SK-N-SH (cell line): ENCODE results near the gene DOHH. TPM values are rescaled to one million over a fixed set of nuclear protein-coding genes. Genes with fewer than 3 reads are reported as not detected.

Source experiments
- EP300 ChIP-seq, 2 experiments: IDR thresholded peaks; 2 replicates each; pipeline versions ENCODE4 v1.4.0 to v1.6.1; 2012; ENCODE audit warnings: borderline replicate concordance in 1 of 2, low read depth in 1 of 2, low read length in 1 of 2
- polyA plus RNA-seq, 3 experiments: library from polyadenylated mRNA; depleted of rRNA; stranded (reverse); fragments of >200 nt; gene quantifications; 2 replicates each; pipeline ENCODE4 v1.2.3, GENCODE V29; 2012
- small RNA-seq, 7 experiments: library from RNA; depleted of rRNA; stranded (forward); fragments of <200 nt; gene quantifications; one replicate each; pipeline ENCODE3, GENCODE V24; 2012
- TF ChIP-seq, protein P1 (sequence below): fragments of 200-600 bp; sonication (generic); IDR thresholded peaks from 2 replicates; pipeline ENCODE4 v1.6.1; 2017; ENCODE audit warnings: antibody characterized with exemption, mild to moderate bottlenecking, moderate library complexity

DOHH gene
- polyA plus RNA-seq, 1 of the 3 experiments (the other 2 are of a cell fraction) = 14.3 TPM

DNA sequence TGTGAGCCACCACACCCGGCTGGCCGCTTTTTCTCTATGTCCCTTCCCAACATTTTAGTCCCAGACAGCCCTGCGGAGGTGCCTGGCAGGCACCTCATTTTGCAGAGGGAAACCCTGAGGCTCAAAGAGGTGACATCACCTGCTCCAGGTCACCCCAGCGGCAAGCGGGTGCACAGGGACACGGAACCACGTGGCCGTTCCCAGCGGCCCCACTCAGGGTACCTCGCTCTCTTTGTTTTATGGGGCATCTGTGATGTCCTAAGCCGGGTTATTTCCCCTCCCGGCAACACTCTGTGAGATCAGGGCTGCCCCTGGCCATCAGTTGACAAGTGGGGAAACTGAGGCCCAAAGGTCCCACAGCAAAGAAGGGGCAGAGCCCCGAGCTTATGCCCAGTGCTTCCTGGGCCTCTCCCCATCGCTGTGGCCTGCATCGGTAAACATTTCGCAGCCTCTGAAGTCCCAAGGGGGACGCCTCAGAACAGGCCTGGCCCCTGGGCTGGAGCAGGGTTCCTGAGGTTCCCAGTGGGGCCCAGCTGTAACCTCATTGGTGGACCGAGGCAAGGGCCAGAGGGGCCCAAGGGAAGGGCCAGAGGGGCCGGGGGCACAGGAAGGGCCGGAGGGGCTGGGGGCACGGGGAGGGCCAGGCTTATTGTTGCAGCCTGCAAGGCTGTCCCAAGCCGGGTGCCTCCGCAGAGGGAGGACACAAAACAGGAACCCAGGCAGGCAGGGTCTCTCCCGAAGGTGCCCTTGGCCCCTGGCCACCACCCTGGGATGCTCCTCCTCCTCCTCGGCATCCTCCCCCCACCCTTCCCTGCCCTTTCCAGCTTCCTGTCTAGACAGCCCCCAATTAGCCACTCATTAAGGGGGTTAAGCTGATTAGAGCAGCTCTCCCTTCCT, 59.1 kb downstream of the DOHH start (continued):
- TF ChIP-seq, protein P1, sequence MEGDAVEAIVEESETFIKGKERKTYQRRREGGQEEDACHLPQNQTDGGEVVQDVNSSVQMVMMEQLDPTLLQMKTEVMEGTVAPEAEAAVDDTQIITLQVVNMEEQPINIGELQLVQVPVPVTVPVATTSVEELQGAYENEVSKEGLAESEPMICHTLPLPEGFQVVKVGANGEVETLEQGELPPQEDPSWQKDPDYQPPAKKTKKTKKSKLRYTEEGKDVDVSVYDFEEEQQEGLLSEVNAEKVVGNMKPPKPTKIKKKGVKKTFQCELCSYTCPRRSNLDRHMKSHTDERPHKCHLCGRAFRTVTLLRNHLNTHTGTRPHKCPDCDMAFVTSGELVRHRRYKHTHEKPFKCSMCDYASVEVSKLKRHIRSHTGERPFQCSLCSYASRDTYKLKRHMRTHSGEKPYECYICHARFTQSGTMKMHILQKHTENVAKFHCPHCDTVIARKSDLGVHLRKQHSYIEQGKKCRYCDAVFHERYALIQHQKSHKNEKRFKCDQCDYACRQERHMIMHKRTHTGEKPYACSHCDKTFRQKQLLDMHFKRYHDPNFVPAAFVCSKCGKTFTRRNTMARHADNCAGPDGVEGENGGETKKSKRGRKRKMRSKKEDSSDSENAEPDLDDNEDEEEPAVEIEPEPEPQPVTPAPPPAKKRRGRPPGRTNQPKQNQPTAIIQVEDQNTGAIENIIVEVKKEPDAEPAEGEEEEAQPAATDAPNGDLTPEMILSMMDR = no peak
- peak in 1 of 2 experiments; percentile 81; a peak in 2 of 4 replicates for TF ChIP-seq EP300 (IDR thresholded peaks at IDR 0.05; ENCODE audit: borderline replicate concordance in 1 of 2, low read depth in 1 of 2, low read length in 1 of 2)

Small RNA genes lying within 50 kb of the gene (small RNA-seq; reads per million reads assigned to genes)
- 0 to 0.29 (median 0) reads per million in 7 experiments for gene RF00212

Other genes starting within 250 kb of the DOHH start
- 2.6 and 7.2 TPM in 2 replicates for gene NFIC, start 134.1 kb downstream of the DOHH start, polyA plus RNA-seq (2012; rRNA removed)
- 0.12 TPM in 1 of 2 replicates, not detected in the other for gene SMIM24, start 20.1 kb downstream of the DOHH start, polyA plus RNA-seq (2012; rRNA removed)
- gene SMIM44, start 17.2 kb downstream of the DOHH start, polyA plus RNA-seq (2012; rRNA removed) = not detected in 2 replicates
- gene FZR1, start 5.6 kb upstream of the DOHH start, polyA plus RNA-seq (2012; rRNA removed) = 27.1 and 36.3 TPM in 2 replicates
- 0.12 TPM in 1 of 2 replicates, not detected in the other for gene TEKTIP1, start 38.5 kb upstream of the DOHH start, polyA plus RNA-seq (2012; rRNA removed)
- 45.9 and 53.3 TPM in 2 replicates for gene MFSD12, start 56.9 kb upstream of the DOHH start, polyA plus RNA-seq (2012; rRNA removed)
- 88.2 and 92.0 TPM in 2 replicates for gene HMG20B, start 72.3 kb upstream of the DOHH start, polyA plus RNA-seq (2012; rRNA removed)
- gene GIPC3, start 84.8 kb upstream of the DOHH start, polyA plus RNA-seq (2012; rRNA removed) = 0.20 and 0.26 TPM in 2 replicates
- 0.78 and 0.92 TPM in 2 replicates for gene TBXA2R, start 106.2 kb upstream of the DOHH start, polyA plus RNA-seq (2012; rRNA removed)
- gene CACTIN, start 126.1 kb upstream of the DOHH start, polyA plus RNA-seq (2012; rRNA removed) = 27.8 and 36.4 TPM in 2 replicates
- gene PIP5K1C, start 199.8 kb upstream of the DOHH start, polyA plus RNA-seq (2012; rRNA removed) = 6.9 and 12.3 TPM in 2 replicates
- gene TJP3, start 207.7 kb upstream of the DOHH start, polyA plus RNA-seq (2012; rRNA removed) = 0.24 and 0.36 TPM in 2 replicates